Endothelial cell of umbilical vein (primary cell): ENCODE results near the gene KAT2B. TPM values are rescaled to one million over a fixed set of nuclear protein-coding genes. Genes with fewer than 3 reads are reported as not detected.

Experiments
- BruUV-seq: library from RNA; stranded (reverse); fragments of 400-500 nt; replicated peaks from 2 replicates; lab custom pipeline; 2021; lab: Mats Ljungman, UMichigan
- CTCF ChIA-PET: fragments of 300-600, 350-600 bp; sonication (Branson Sonifier 250); formaldehyde crosslinking; loops from one replicate; lab custom pipeline; 2021; ENCODE audit warnings: antibody characterized with exemption, inconsistent platforms; lab: Charles Lee
- POLR2A ChIA-PET: fragments of 300-600, 350-600 bp; sonication (Branson Sonifier 250); formaldehyde crosslinking; loops from one replicate; lab custom pipeline; 2021; ENCODE audit warnings: antibody characterized with exemption, inconsistent platforms; lab: Charles Lee
- DNase-seq: peaks from one replicate; pipeline ENCODE4 v3.0.0-alpha.2; 2011; ENCODE audit warnings: low read depth, low spot score
- FAIRE-seq: peaks from 2 replicates; lab custom pipeline; 2011; peaks lifted over from hg19 to GRCh38; lab: Jason Lieb, UNC
- H2AFZ ChIP-seq: 2 replicates; pipeline ENCODE4 v1.6.0; 2012; ENCODE audit warnings: low read depth, low read length, control low read depth, inconsistent platforms
- H3K27ac ChIP-seq: 2 replicates; pipeline ENCODE4 v1.5.1; 2011; ENCODE audit warnings: low read depth, mild to moderate bottlenecking, control low read depth, low read length, moderate library complexity; ENCODE audit not compliant: insufficient read depth
- H3K27me3 ChIP-seq, 2 experiments: 2 replicates each; pipeline versions ENCODE4 v1.6.0 to v1.6.1; 2011; ENCODE audit warnings: low read length in 2 of 2, mixed read lengths in 1 of 2; ENCODE audit not compliant: control insufficient read depth in 2 of 2, insufficient read depth in 2 of 2
- H3K36me3 ChIP-seq, 2 experiments: 2 replicates in 1 of 2; 3 replicates in 1 of 2; pipeline ENCODE4 v1.5.1; 2011; ENCODE audit warnings: low read length in 2 of 2, mild to moderate bottlenecking in 1 of 2, moderate library complexity in 1 of 2; ENCODE audit not compliant: control insufficient read depth in 2 of 2, insufficient read depth in 2 of 2; ENCODE audit errors: extremely low read depth in 1 of 2
- H3K4me1 ChIP-seq: 3 replicates; pipeline ENCODE4 v1.5.1; 2011; ENCODE audit warnings: mild to moderate bottlenecking, low read length; ENCODE audit not compliant: control insufficient read depth, insufficient read depth; ENCODE audit errors: extremely low read depth
- H3K4me2 ChIP-seq: 2 replicates; pipeline ENCODE4 v1.6.1; 2011; ENCODE audit warnings: low read length, control low read depth, mixed read lengths; ENCODE audit not compliant: insufficient read depth
- H3K4me3 ChIP-seq, 3 experiments: fragments of 200-600 bp in 1 of 3; sonication (generic), shearing (Covaris generic) in 1 of 3; replicated peaks in 1 of 3; 2 replicates each; pipeline ENCODE4 v1.5.1; 2011 to 2016; ENCODE audit warnings: control low read depth in 3 of 3, low read length in 3 of 3, mild to moderate bottlenecking in 2 of 3, inconsistent platforms in 1 of 3, low read depth in 1 of 3, moderate library complexity in 1 of 3; ENCODE audit not compliant: insufficient read depth in 1 of 3
- H3K79me2 ChIP-seq: 2 replicates; pipeline ENCODE4 v1.6.0; 2012; ENCODE audit warnings: low read length, inconsistent platforms; ENCODE audit not compliant: control insufficient read depth, insufficient read depth
- H3K9ac ChIP-seq: replicated peaks from 2 replicates; pipeline ENCODE3; 2011; ENCODE audit warnings: low read length, control low read depth; ENCODE audit not compliant: insufficient read depth; ENCODE audit errors: extremely low read depth
- H3K9me1 ChIP-seq: replicated peaks from 3 replicates; pipeline ENCODE4 v1.6.0; 2011; ENCODE audit warnings: mild to moderate bottlenecking, low read length; ENCODE audit not compliant: control insufficient read depth, insufficient read depth; ENCODE audit errors: extremely low read depth
- H3K9me3 ChIP-seq: replicated peaks from 2 replicates; pipeline ENCODE4 v1.5.1; 2012; ENCODE audit warnings: low read length, inconsistent platforms; ENCODE audit not compliant: control insufficient read depth, insufficient read depth
- H4K20me1 ChIP-seq: replicated peaks from 2 replicates; pipeline ENCODE3; 2011; ENCODE audit warnings: mild to moderate bottlenecking, low read length; ENCODE audit not compliant: control insufficient read depth, insufficient read depth; ENCODE audit errors: extremely low read depth
- EZH2 ChIP-seq: IDR thresholded peaks from 2 replicates; pipeline ENCODE4 v1.6.1; 2012; ENCODE audit warnings: borderline replicate concordance, low read depth, mild to moderate bottlenecking, moderate library complexity, low read length, inconsistent platforms; ENCODE audit not compliant: severe bottlenecking
- FOS ChIP-seq: IDR thresholded peaks from 2 replicates; pipeline ENCODE4 v1.6.1; 2011; ENCODE audit warnings: mild to moderate bottlenecking, low read length, moderate library complexity, borderline replicate concordance; ENCODE audit not compliant: insufficient read depth
- GATA2 ChIP-seq: IDR thresholded peaks from 2 replicates; pipeline ENCODE4 v1.7.0; 2011; ENCODE audit warnings: low read depth, mild to moderate bottlenecking, moderate library complexity, mixed read lengths, low read length; ENCODE audit not compliant: insufficient read length, insufficient read depth
- JUN ChIP-seq: IDR thresholded peaks from 2 replicates; pipeline ENCODE4 v1.6.1; 2011; ENCODE audit warnings: borderline replicate concordance, low read depth; ENCODE audit not compliant: insufficient read length, insufficient read depth
- MYC ChIP-seq: IDR thresholded peaks from one replicate; pipeline ENCODE4 v1.6.1; 2011; ENCODE audit warnings: mild to moderate bottlenecking, low read depth, low read length
- POLR2A ChIP-seq: IDR thresholded peaks from 2 replicates; pipeline ENCODE4 v1.6.1; 2012; ENCODE audit warnings: low read depth, mild to moderate bottlenecking, control low read depth, low read length
- POLR2AphosphoS5 ChIP-seq: IDR thresholded peaks from 2 replicates; pipeline ENCODE4 v1.6.1; 2012; ENCODE audit warnings: low read depth, mild to moderate bottlenecking, control low read depth, low read length, moderate library complexity; ENCODE audit not compliant: insufficient read depth
- dilution Hi-C: fragments of 300-500 bp; cut with MboI; formaldehyde crosslinking; loops from one replicate; pipeline ENCODE4 v1.15.0; 2019; ENCODE audit warnings: low sequenced_read_pairs; ENCODE audit not compliant: extremely low pct_ligation_motif_present
- intact Hi-C: fragments of 100-400 bp; cut with micrococcal nuclease; formaldehyde crosslinking; loops from one replicate; pipeline ENCODE4 v1.10.0; 2022
- polyA plus RNA-seq, 4 experiments: library from polyadenylated mRNA; depleted of rRNA in 3 of 4; stranded (reverse) in 3 of 4; unstranded in 1 of 4; fragments of >200 nt; gene quantifications; 2 replicates each; pipeline versions ENCODE4 v1.2.1 to v1.2.3, GENCODE V29; 2011 to 2012; ENCODE audit warnings: missing spikeins in 1 of 4
- total RNA-seq: library from RNA; stranded (reverse); gene quantifications from 2 replicates; pipeline ENCODE4 v1.2.3, GENCODE V29; 2021
- TF ChIP-seq, protein P1 (sequence below), 2 donors: IDR thresholded peaks; 1 replicate in 1 of 2; 2 replicates in 1 of 2; pipeline ENCODE4 v1.5.1; 2011; ENCODE audit warnings: low read length in 2 of 2, mild to moderate bottlenecking in 2 of 2, moderate library complexity in 2 of 2, control low read depth in 1 of 2, inconsistent platforms in 1 of 2, low read depth in 1 of 2; ENCODE audit not compliant: insufficient read depth in 1 of 2; ENCODE audit errors: extremely low read depth in 1 of 2
- TF ChIP-seq, protein P2 (sequence below): IDR thresholded peaks from 2 replicates; pipeline ENCODE4 v1.6.1; 2011; ENCODE audit not compliant: insufficient read depth, insufficient read length

The KAT2B gene
- total and polyA plus RNA-seq, 2 donors (not counting 3 experiments of a cell fraction or from before 2014, with no cell fraction given) = 2.6 to 11.0 TPM

DNA sequence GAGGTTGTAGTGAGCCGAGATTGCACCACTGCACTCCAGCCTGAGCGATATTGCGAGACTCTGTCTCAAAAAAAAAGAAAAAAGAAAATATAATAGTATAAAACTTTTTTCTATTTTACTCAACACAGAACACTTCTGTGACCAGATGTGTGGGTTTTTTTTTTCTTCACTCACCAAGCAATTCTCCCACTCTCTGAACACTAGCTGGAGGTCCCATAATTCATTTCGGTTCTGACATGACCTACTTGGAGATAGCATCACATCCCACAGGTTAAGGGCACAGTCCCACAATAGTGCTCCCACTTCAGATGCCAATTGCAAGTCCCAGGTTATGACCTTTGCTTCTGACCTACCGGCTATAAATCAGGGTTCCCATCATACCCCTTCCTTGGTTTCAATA is 35.0 kb downstream of the KAT2B start:
- Histone ChIP-seq H2AFZ (no peak overlapping the region), H3K9me1 (no peaks in the 10 kb centered on the region), H3K4me3 (no peak overlapping the region), H3K9ac (no peak overlapping the region), H3K4me1 (no peaks in the 10 kb centered on the region), H4K20me1 (no peaks in the 10 kb centered on the region), H3K79me2 (no peaks in the 10 kb centered on the region), H3K36me3 (no peaks in the 10 kb centered on the region), H3K27ac (no peak overlapping the region), H3K27me3 (no peaks in the 10 kb centered on the region), H3K9me3 (no peaks in the 10 kb centered on the region), H3K4me2 (no peak overlapping the region)
- no peak for TF ChIP-seq FOS
- no peak for TF ChIP-seq GATA2
- TF ChIP-seq MYC = no peak
- TF ChIP-seq JUN = no peak
- no peak for TF ChIP-seq POLR2AphosphoS5
- TF ChIP-seq POLR2A = no peak
- TF ChIP-seq EZH2 = no peak
- TF ChIP-seq, protein P1, sequence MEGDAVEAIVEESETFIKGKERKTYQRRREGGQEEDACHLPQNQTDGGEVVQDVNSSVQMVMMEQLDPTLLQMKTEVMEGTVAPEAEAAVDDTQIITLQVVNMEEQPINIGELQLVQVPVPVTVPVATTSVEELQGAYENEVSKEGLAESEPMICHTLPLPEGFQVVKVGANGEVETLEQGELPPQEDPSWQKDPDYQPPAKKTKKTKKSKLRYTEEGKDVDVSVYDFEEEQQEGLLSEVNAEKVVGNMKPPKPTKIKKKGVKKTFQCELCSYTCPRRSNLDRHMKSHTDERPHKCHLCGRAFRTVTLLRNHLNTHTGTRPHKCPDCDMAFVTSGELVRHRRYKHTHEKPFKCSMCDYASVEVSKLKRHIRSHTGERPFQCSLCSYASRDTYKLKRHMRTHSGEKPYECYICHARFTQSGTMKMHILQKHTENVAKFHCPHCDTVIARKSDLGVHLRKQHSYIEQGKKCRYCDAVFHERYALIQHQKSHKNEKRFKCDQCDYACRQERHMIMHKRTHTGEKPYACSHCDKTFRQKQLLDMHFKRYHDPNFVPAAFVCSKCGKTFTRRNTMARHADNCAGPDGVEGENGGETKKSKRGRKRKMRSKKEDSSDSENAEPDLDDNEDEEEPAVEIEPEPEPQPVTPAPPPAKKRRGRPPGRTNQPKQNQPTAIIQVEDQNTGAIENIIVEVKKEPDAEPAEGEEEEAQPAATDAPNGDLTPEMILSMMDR (IDR thresholded peaks at IDR 0.05; ENCODE audit: extremely low read depth in 1 of 2, insufficient read depth in 1 of 2, low read depth in 1 of 2, low read length in 2 of 2) = no peak
- TF ChIP-seq, protein P2, sequence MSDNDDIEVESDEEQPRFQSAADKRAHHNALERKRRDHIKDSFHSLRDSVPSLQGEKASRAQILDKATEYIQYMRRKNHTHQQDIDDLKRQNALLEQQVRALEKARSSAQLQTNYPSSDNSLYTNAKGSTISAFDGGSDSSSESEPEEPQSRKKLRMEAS = no peak
- no TSS peak for BruUV-seq
- POLR2A ChIA-PET = no interaction called here
- intact Hi-C loops = no loop called here
- DNase-seq (no peak), FAIRE-seq (no peak)
- dilution Hi-C loops = no loop called here
- CTCF ChIA-PET = no interaction called here
